D721Med (cell line): ENCODE measurements around the gene PDZD4.

Experiments used
- DNase-seq: peaks from one replicate; pipeline ENCODE4 v3.0.0; 2011; ENCODE audit warnings: low spot score; ENCODE audit not compliant: insufficient read length
- FAIRE-seq: peaks from 2 replicates; lab custom pipeline; 2011; peaks lifted over from hg19 to GRCh38; lab: Jason Lieb, UNC
- TF ChIP-seq, protein P1 (sequence below): IDR thresholded peaks from 2 replicates; pipeline ENCODE4 v1.5.1; 2012; ENCODE audit warnings: mild to moderate bottlenecking, control low read depth; ENCODE audit not compliant: insufficient read depth; ENCODE audit errors: missing control alignments

The PDZD4 gene

DNA sequence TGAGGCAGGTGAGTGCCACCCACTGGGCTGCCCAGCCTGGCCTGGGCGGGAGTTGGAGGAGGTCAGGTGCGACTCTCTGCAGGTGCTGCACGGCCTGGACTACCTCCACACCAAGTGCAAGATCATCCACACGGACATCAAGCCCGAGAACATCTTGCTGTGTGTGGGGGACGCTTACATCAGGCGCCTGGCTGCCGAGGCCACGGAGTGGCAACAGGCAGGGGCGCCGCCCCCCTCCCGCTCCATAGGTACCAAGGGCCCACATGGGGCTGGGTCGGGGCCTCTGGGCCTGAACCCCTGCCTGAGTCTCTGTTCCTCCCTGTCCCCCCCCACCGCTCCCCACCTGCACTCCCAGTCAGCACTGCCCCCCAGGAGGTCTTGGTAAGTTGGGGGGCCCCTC, 47.5 kb downstream of the PDZD4 start:
- DNase-seq = no peak
- FAIRE-seq = no peak
- TF ChIP-seq, protein P1, sequence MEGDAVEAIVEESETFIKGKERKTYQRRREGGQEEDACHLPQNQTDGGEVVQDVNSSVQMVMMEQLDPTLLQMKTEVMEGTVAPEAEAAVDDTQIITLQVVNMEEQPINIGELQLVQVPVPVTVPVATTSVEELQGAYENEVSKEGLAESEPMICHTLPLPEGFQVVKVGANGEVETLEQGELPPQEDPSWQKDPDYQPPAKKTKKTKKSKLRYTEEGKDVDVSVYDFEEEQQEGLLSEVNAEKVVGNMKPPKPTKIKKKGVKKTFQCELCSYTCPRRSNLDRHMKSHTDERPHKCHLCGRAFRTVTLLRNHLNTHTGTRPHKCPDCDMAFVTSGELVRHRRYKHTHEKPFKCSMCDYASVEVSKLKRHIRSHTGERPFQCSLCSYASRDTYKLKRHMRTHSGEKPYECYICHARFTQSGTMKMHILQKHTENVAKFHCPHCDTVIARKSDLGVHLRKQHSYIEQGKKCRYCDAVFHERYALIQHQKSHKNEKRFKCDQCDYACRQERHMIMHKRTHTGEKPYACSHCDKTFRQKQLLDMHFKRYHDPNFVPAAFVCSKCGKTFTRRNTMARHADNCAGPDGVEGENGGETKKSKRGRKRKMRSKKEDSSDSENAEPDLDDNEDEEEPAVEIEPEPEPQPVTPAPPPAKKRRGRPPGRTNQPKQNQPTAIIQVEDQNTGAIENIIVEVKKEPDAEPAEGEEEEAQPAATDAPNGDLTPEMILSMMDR = no peak

DNA sequence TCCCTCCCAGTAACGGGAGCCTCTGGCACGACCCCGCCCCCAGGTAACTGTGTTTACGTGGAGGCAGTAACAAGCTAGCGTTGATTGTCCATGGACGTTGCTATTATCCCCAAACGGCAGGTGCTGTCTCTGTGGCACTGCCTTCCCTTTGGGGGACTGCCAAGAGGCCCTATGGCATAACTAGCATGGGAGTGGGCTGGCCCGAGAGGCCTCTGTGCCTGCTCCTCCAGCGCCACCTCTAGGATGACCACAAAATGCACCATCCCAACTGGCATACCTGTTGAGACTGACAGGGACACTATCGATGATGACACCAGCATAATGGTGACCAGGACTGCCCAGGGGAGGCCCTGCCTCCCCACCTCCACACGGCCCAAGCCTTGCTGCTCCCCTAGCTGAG, 48.0 kb downstream of the PDZD4 start:
- DNase-seq (no peak), FAIRE-seq (no peak)
- TF ChIP-seq, protein P1 = peak; percentile 19

DNA sequence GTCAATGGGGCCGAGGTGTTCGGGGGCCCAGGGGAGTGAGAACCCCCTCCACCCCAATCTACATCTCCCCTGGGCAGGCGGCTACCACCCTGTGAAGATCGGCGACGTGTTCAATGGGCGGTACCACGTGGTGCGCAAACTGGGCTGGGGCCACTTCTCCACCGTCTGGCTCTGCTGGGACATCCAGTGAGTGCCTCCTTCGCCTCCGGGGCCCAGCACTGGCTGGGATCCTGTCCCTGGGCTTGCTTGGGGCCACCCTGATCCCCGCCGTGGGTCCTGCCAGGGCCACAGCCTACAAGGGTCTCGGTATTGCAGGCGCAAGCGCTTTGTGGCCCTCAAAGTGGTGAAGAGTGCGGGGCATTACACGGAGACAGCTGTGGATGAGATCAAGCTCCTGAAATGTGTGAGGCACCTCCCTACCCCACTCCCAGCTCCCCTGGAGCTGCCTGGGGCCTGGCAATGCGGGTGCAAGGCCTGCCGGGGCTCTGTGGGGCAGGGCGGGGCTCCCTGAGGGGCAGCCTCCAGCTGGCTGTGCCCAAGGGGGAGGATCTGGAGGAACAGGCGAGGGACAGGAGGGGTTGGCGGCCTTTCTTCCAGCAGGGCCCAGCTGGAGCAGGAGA, 48.8 kb downstream of the PDZD4 start:
- DNase-seq = no peak
- TF ChIP-seq, protein P1 = no peak
- FAIRE-seq = no peak

DNA sequence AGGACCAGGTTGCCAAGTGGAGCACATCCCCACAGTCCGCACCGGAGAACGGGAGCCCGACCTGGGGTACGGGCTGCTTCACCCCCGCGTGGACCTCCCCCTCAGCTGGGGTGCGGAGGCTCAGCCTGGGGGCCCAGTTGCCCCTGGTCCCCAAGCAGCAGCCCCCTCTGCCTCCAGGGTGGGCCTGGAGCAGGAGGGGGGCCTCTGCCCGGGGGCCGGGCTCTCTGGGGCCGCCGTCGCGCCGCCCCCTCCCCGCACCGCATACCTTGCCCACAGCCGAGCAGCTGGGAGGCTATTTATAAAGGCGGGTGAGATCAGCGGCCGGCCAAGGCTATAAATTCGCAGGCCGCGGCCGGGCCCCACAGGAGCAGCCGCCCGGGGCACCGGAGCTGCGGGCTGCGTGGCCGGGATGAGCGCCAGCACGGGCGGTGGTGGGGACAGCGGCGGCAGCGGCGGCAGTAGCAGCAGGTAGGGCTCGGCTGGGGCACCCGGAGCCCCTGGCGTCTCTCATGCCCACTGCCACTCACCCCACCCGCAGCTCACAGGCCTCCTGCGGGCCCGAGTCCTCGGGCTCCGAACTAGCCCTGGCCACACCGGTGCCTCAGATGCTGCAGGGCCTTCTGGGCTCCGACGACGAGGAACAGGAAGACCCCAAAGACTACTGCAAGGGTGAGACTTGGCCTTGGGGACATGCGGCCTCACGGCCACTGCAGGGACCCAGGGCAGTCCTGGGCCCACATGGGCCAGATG, 49.5 kb downstream of the PDZD4 start, which contains the start of gene SRPK3:
Gene SRPK3, plus strand, starts transcription at position 364 of the 750 bp plus-strand sequence. Its CDS starts 46 bp downstream, at position 410.
- DNase-seq (no peak), FAIRE-seq (no peak)
- TF ChIP-seq, protein P1 = no peak

DNA sequence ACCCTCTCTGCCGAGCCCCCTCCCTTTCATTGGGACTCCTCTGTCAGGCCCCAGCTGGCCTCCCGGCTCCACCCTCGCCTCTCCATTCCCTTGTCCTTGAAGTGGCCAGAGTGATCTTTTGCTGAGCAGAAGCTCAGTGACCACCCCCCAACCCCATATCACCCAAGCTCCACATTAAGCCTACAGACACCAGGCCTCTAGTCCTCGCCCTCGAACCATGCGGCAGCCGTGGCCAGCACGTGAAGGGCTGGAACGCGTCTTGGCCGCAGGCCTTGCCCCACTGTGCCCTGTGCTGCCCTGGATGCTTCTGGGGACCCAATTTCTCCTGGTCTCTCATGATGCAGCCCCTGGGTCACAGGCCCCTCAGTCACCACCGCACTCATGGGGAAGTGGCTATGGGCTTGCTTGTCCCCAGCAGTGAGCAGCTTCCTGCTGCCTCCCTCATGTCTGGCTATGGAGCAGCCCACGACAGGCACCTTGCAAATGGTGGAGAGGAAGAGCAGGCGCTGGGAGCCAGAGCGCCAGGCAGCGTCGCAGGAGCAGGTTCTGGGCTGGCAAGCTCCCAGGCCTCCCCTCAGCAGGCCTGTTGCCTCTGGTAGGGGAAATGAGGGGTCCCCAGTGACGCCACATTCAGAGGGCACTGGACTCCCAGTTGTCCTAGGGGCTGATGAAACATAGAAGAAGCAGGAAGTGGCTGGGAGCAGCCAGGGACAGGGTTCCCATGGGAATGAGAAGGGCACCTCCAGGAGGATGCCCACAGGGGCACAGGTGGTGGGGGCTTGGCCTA, 50.3 kb downstream of the PDZD4 start:
- DNase-seq = no peak
- TF ChIP-seq, protein P1 = no peak
- FAIRE-seq = no peak

DNA sequence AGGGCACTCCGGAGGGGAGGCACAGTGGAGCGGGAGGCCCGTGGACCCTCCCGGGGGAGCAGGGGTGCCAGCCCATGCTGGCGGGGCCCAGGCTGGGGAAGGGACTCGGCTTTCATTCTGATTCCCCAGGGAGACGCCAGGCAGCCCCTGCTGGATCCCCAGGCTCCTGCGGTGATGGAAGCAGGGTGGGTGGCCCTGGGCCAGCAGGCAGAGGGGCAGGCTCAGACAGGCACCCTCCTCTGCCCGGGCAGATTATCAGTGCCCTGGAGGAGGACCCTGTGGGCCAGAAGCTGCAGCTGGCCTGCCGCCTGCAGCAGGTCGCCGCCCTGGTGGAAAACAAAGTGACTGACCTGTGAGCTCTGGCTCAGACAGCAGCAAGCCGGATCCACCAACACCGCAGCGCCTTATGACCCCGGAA, 51.7 kb downstream of the PDZD4 start:
- DNase-seq (no peak), FAIRE-seq (no peak)
- TF ChIP-seq, protein P1 = no peak
